Uterus (tissue), 2 donors: Measurements from ENCODE around the gene TEX11.

Source experiments
- POLR2A ChIP-seq, 2 donors: fragments of 450-650 bp; IDR thresholded peaks; one replicate each; pipeline ENCODE4 v1.6.1; 2016; ENCODE audit warnings: antibody characterized with exemption in 2 of 2, mild to moderate bottlenecking in 1 of 2, moderate library complexity in 1 of 2
- TF ChIP-seq, protein P1 (sequence below), 4 experiments: fragments of 200-600 bp in 2 of 4; fragments of 450-650 bp in 2 of 4; sonication (generic) in 2 of 4; IDR thresholded peaks; one replicate each; pipeline ENCODE4 v1.5.1; 2016 to 2019; ENCODE audit warnings: antibody characterized with exemption in 4 of 4, mild to moderate bottlenecking in 2 of 4, moderate library complexity in 1 of 4

DNA sequence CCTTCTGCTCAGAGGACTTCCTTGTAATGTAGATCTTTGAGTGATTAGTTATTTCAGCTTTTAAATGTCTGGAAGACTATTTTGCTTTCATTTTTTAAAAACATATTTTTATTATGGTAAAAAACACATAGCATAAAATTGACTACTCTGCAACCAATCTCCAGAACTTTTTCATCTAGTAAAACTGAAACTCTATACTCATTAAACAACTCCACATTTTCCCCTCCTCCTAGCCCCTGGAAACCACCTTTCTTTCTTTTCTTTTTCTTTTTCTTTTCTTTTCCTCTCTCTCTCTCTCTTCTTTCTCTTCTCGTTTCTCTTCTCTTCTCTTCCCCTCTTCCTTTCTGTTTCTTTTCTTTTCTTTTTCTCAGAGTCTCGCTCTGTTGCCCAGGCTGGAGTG lies 233.2 kb downstream of the TEX11 start:
- TF ChIP-seq POLR2A (IDR thresholded peaks at IDR 0.05) = no peak
- TF ChIP-seq, protein P1, sequence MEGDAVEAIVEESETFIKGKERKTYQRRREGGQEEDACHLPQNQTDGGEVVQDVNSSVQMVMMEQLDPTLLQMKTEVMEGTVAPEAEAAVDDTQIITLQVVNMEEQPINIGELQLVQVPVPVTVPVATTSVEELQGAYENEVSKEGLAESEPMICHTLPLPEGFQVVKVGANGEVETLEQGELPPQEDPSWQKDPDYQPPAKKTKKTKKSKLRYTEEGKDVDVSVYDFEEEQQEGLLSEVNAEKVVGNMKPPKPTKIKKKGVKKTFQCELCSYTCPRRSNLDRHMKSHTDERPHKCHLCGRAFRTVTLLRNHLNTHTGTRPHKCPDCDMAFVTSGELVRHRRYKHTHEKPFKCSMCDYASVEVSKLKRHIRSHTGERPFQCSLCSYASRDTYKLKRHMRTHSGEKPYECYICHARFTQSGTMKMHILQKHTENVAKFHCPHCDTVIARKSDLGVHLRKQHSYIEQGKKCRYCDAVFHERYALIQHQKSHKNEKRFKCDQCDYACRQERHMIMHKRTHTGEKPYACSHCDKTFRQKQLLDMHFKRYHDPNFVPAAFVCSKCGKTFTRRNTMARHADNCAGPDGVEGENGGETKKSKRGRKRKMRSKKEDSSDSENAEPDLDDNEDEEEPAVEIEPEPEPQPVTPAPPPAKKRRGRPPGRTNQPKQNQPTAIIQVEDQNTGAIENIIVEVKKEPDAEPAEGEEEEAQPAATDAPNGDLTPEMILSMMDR (IDR thresholded peaks at IDR 0.05) = no peak
